Hippocampal formation (tissue), 2 donors: ENCODE results near the gene EPHA6.
"Not testable (repeated sequence)": the region's sequence is repeated elsewhere in the genome, so short reads cannot be mapped to it uniquely, and the experiment has no call there.

Experiments used
- DNase-seq, 2 donors: peaks; one replicate each; lab custom pipeline; 2025; lab: John Stamatoyannopoulos, UW

Gene EPHA6

GRCh38 chr3:96915445-96915844 is 101.1 kb downstream of the EPHA6 start:
- no peak for DNase-seq

GRCh38 chr3:96931119-96931862 is 116.9 kb downstream of the EPHA6 start:
- no peak for DNase-seq

DNA sequence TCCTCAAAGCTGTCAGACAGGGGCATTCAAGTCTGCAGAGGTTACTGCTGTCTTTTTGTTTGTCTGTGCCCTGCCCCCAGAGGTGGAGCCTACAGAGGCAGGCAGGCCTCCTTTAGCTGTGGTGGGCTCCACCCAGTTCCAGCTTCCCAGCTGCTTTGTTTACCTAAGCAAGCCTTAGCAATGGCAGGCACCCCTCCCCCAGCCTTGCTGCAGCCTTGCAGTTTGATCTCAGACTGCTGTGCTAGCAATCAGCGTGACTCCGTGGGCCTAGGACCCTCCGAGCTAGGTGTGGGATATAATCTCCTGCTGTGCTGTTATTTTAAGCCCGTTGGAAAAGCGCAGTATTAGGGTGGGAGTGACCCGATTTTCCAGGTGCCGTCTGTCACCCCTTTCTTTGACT is 127.7 kb downstream of the EPHA6 start:
- DNase-seq = not testable (repeated sequence)

- no peak for DNase-seq
Measured at GRCh38 chr3:96958856-96959255, 144.5 kb downstream of the EPHA6 start.

GRCh38 chr3:96959474-96959873 is 145.1 kb downstream of the EPHA6 start:
- no peak for DNase-seq

GRCh38 chr3:96959901-96960641 is 145.7 kb downstream of the EPHA6 start:
- DNase-seq = peak in 1 of 2 donors; percentile 38

GRCh38 chr3:96960661-96961330 is 146.4 kb downstream of the EPHA6 start:
- DNase-seq = no peak

- no peak for DNase-seq
Measured at GRCh38 chr3:96961576-96961975, 147.2 kb downstream of the EPHA6 start.

GRCh38 chr3:96966181-96966929 is 152.0 kb downstream of the EPHA6 start:
- no peak for DNase-seq

GRCh38 chr3:96970211-96970610 is 155.8 kb downstream of the EPHA6 start:
- DNase-seq = no peak

GRCh38 chr3:96977671-96978070 is 163.3 kb downstream of the EPHA6 start:
- no peak for DNase-seq

GRCh38 chr3:96983716-96984115 is 169.3 kb downstream of the EPHA6 start:
- DNase-seq = not testable (repeated sequence)

DNA sequence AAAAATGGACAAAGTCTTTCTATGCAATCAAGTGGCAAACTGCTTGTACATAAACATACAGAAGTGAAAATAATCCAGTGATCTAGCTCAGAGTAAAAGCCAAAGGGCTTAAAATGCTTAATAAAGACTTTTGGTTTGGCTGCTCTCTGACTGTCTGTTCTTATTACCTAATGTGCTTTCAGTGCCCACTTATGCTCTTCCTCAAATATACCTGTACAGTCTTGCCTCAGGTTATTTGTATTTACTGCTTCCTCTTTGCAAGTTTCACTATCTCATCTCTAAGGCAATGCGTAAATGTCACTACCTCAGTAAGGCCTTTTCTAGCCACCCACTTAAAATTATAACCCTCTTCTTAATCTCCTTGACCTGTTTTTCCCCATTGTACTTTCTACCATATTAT is 171.8 kb downstream of the EPHA6 start:
- DNase-seq = no peak

GRCh38 chr3:96991231-96991630 is 176.8 kb downstream of the EPHA6 start:
- no peak for DNase-seq

DNA sequence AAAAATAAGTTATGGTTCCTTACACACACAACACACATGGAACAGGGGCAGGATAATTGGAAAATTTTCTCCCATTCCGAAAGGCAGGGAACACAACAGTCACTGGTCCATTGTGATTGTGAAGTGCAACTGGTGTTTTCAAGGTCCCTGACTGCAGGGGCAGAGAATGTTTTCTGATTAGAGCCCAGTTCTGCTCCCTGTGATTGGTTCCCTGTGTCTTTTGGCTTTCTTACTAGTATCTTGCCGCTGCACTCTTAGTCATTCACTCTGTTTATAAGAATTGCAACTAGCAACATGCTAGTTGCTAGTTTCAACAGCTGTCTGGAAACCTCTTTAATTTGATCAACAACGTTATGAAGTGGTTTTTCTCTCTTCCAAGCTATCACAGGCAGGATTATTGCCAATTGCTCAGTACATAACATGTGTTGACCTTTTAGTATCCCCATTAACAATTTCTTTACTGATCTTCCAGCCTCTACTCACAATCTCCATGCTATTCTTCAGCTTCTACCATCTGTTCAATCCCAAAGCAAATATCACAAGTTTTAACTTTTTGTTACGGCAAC is 177.5 kb downstream of the EPHA6 start:
- no peak for DNase-seq

GRCh38 chr3:96994988-96995387 is 180.6 kb downstream of the EPHA6 start:
- no peak for DNase-seq

- no peak for DNase-seq
Measured at GRCh38 chr3:96996009-96996408, 181.6 kb downstream of the EPHA6 start.

DNA sequence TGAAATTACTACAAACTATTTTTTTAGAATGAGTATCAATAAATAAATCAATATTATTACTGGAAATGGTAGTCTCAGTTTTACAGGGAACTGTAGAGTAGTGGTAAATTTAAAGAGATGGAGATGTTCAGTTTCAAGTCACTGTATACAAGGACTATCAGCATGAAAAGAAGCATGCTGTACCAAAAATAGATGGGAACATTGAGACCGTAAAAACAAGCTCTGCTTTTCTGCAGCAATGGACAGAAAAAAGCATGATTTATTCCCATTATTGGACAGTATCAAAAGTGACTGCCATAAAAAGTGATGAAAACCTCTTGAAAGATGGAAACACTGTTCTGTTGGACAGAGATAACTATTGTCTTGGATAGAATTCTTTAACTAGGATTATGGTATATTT is 187.2 kb downstream of the EPHA6 start:
- no peak for DNase-seq

- no peak for DNase-seq
Measured at GRCh38 chr3:97009427-97010019, 195.1 kb downstream of the EPHA6 start.

- DNase-seq = no peak
Measured at GRCh38 chr3:97010881-97011657, 196.7 kb downstream of the EPHA6 start.

DNA sequence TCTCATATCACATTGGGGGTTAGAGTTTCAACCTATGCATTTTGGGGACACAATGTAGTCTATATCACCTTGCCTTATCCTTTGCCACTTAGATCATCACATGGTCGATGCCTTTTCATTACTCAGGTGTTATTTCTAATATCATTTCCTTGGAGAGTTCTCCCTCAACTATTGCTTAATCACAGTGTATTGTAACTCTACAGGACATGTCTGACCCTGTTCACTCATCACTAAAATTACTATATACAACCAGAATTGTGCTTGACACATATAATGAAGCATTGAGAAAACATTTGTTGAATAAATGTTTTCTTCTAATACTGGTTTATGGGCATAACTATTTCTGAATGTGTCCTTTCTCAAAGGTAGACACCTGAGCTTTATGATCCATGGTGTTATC is 207.4 kb downstream of the EPHA6 start:
- DNase-seq = no peak
